Measurements from ENCODE around the gene TEX52. TPM values are rescaled to one million over a fixed set of nuclear protein-coding genes. Genes with fewer than 3 reads are reported as not detected.

The TEX52 gene
- total and polyA plus RNA-seq, 2 of the 13 experiments (the other 11 are each of a cell fraction or from before 2014, with no cell fraction given): 0.05 TPM; not detected in 1

DNA sequence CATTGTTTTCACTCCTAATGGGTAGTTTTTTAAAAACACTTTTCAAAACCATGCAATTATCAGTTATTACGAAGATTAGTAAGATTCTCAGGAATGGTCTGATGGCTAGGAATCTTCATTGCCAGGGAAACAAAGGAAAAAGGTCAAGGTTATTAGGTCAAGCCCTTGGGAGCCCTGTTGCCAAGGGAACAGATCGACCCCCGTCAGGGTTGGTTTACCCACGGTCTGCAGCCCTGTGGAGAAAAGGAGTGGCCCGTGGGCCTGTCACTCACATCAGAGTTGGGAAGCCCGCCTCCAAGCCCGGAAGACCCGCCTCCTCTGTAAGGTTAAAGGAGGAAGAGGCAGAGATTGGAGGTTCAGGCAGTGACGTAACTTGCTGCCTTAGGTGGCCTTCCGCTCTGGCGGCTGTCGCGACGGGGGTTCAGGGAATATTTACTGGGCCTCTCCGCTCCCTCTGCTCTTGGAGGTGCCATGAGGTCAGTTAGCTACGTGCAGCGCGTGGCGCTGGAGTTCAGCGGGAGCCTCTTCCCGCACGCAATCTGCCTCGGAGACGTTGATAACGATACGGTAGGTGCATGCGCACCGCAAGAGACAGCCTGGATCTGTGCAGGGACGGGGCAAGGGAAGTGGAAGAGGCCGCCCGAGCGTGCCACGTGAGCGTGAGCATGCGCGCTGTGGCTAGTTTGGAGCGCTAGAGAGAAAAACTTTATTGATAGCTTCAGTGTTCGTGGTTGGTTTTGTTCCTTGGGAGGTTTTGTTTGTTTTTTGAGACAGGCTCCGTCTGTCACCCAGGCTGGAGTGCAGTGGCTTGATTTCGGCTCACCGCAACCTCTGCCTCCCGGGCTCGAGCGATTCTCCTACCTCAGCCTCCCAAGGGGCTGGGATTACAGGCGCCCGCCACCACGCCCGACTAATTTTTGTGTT is 44.3 kb downstream of the TEX52 start, which contains the start of gene ITFG2 (continued):
- TF ChIP-seq KDM6A (CRISPR knock-in tag; IDR thresholded peaks at IDR 0.05; ENCODE audit: low read depth) (no peak; the same call in 1 of the 2 replicates), GATAD1 (CRISPR knock-in tag; IDR thresholded peaks at IDR 0.05) (peak; percentile 97), GATA4 (IDR thresholded peaks at IDR 0.05; ENCODE audit: borderline replicate concordance, low read depth) (peak; percentile 69), BHLHE40 (IDR thresholded peaks at IDR 0.05; ENCODE audit: low read length) (peak; percentile 98), BATF2 (CRISPR knock-in tag; IDR thresholded peaks at IDR 0.05) (no peak), POLR2AphosphoS2 (IDR thresholded peaks at IDR 0.05; ENCODE audit: low read depth, low read length) (0 out of 2 replicates have a peak, but pooled peaks have one; percentile 79), UBTF (CRISPR knock-in tag; IDR thresholded peaks at IDR 0.05) (peak; percentile 70), RFXAP (CRISPR knock-in tag; IDR thresholded peaks at IDR 0.05; ENCODE audit: borderline replicate concordance) (peak; percentile 93), ZNF253 (CRISPR knock-in tag; IDR thresholded peaks at IDR 0.05; ENCODE audit: borderline replicate concordance) (no peak), SIN3B (IDR thresholded peaks at IDR 0.05; ENCODE audit: low read length) (no peak), CREBL2 (CRISPR knock-in tag; IDR thresholded peaks at IDR 0.05; ENCODE audit: borderline replicate concordance) (peak; percentile 47; the same call in 1 of the 2 replicates), KLF11 (CRISPR knock-in tag; IDR thresholded peaks at IDR 0.05) (peak; percentile 59; the same call in 1 of the 2 replicates), RFXANK (CRISPR knock-in tag; IDR thresholded peaks at IDR 0.05) (no peak), NCOA1 (CRISPR knock-in tag; IDR thresholded peaks at IDR 0.05) (0 out of 2 replicates have a peak, but pooled peaks have one; percentile 34), ZFY (CRISPR knock-in tag; IDR thresholded peaks at IDR 0.05) (peak; percentile 99), ZBTB26 (CRISPR knock-in tag; IDR thresholded peaks at IDR 0.05; ENCODE audit: borderline replicate concordance) (peak; percentile 53; the same call in 1 of the 2 replicates), NFYB (CRISPR knock-in tag; IDR thresholded peaks at IDR 0.05) (peak; percentile 89)
- TF ChIP-seq, protein P1, sequence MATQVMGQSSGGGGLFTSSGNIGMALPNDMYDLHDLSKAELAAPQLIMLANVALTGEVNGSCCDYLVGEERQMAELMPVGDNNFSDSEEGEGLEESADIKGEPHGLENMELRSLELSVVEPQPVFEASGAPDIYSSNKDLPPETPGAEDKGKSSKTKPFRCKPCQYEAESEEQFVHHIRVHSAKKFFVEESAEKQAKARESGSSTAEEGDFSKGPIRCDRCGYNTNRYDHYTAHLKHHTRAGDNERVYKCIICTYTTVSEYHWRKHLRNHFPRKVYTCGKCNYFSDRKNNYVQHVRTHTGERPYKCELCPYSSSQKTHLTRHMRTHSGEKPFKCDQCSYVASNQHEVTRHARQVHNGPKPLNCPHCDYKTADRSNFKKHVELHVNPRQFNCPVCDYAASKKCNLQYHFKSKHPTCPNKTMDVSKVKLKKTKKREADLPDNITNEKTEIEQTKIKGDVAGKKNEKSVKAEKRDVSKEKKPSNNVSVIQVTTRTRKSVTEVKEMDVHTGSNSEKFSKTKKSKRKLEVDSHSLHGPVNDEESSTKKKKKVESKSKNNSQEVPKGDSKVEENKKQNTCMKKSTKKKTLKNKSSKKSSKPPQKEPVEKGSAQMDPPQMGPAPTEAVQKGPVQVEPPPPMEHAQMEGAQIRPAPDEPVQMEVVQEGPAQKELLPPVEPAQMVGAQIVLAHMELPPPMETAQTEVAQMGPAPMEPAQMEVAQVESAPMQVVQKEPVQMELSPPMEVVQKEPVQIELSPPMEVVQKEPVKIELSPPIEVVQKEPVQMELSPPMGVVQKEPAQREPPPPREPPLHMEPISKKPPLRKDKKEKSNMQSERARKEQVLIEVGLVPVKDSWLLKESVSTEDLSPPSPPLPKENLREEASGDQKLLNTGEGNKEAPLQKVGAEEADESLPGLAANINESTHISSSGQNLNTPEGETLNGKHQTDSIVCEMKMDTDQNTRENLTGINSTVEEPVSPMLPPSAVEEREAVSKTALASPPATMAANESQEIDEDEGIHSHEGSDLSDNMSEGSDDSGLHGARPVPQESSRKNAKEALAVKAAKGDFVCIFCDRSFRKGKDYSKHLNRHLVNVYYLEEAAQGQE (IDR thresholded peaks at IDR 0.05; ENCODE audit: borderline replicate concordance in 1 of 2, low read depth in 1 of 2, low read length in 2 of 2): 0 out of 4 replicates have a peak, but pooled peaks of 1 of the 2 experiments have one; percentile 55
- TF ChIP-seq, protein P2, sequence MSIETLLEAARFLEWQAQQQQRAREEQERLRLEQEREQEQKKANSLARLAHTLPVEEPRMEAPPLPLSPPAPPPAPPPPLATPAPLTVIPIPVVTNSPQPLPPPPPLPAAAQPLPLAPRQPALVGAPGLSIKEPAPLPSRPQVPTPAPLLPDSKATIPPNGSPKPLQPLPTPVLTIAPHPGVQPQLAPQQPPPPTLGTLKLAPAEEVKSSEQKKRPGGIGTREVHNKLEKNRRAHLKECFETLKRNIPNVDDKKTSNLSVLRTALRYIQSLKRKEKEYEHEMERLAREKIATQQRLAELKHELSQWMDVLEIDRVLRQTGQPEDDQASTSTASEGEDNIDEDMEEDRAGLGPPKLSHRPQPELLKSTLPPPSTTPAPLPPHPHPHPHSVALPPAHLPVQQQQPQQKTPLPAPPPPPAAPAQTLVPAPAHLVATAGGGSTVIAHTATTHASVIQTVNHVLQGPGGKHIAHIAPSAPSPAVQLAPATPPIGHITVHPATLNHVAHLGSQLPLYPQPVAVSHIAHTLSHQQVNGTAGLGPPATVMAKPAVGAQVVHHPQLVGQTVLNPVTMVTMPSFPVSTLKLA (IDR thresholded peaks at IDR 0.05): peak; percentile 75

All from HepG2 (cell line).